NB4 (cell line): ENCODE data around the gene GABRG3.

Experiments
- DNase-seq: peaks from one replicate; pipeline ENCODE4 v3.0.0; 2010; ENCODE audit warnings: low read depth
- H3K4me3 ChIP-seq: one replicate; pipeline ENCODE4 v1.5.1; 2011; ENCODE audit warnings: mild to moderate bottlenecking, low read depth, low read length, moderate library complexity
- MYC ChIP-seq: IDR thresholded peaks from 2 replicates; pipeline ENCODE4 v1.6.1; 2011; ENCODE audit warnings: low read depth, low read length
- POLR2A ChIP-seq: IDR thresholded peaks from 2 replicates; pipeline ENCODE4 v1.6.1; 2011; ENCODE audit warnings: mild to moderate bottlenecking; ENCODE audit not compliant: insufficient read length; ENCODE audit errors: extremely low read depth
- TF ChIP-seq, protein P1 (sequence below): IDR thresholded peaks from one replicate; pipeline ENCODE4 v1.5.1; 2012; ENCODE audit warnings: low read depth, low read length
- TF ChIP-seq, protein P2 (sequence below): IDR thresholded peaks from 2 replicates; pipeline ENCODE4 v1.6.1; 2011; ENCODE audit warnings: low read depth, low read length

GABRG3 gene

DNA sequence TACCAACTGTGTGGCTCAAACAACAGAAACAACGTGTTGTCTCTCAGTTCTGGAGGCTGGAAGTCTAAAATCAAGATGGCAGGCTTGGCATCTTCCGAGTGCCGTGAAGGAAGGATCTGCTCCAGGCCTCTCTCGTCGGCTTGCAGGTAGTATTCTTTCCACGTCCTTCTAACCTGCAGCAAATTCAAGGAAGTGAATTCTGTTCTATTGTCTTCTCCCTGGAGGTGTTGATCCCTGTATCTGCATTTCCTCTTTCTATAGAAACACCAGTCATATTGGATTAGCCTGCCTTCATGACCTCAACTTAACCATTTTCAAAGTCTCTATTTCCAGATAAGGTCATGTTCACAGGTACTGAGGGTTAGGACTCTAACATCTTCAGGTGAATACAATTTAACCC is 512.1 kb downstream of the GABRG3 start:
- TF ChIP-seq, protein P1, sequence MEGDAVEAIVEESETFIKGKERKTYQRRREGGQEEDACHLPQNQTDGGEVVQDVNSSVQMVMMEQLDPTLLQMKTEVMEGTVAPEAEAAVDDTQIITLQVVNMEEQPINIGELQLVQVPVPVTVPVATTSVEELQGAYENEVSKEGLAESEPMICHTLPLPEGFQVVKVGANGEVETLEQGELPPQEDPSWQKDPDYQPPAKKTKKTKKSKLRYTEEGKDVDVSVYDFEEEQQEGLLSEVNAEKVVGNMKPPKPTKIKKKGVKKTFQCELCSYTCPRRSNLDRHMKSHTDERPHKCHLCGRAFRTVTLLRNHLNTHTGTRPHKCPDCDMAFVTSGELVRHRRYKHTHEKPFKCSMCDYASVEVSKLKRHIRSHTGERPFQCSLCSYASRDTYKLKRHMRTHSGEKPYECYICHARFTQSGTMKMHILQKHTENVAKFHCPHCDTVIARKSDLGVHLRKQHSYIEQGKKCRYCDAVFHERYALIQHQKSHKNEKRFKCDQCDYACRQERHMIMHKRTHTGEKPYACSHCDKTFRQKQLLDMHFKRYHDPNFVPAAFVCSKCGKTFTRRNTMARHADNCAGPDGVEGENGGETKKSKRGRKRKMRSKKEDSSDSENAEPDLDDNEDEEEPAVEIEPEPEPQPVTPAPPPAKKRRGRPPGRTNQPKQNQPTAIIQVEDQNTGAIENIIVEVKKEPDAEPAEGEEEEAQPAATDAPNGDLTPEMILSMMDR, result no peak
- TF ChIP-seq, protein P2, sequence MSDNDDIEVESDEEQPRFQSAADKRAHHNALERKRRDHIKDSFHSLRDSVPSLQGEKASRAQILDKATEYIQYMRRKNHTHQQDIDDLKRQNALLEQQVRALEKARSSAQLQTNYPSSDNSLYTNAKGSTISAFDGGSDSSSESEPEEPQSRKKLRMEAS, result no peak
- TF ChIP-seq MYC, result no peak
- no peak for TF ChIP-seq POLR2A
- no peak for DNase-seq
- no peak overlapping the region for H3K4me3 ChIP-seq

DNA sequence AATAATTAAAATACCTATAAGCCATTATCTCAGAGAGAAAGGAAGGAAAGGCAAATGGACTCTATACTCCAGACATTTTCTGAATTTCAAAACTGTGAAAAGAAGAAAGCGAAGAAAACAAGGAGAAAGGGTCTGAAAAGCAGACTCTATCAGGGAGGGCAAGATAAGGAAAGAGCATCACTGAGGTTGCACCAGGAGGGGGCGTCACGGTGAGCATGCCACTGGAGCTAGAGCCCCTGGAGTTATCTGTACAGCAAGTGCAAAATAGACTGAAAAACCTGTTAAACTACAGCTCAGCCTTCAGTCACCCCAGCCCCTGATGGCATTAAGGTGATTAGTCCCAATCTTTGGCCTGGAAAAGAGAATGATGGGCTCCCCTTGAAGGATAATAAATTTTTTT is 514.3 kb downstream of the GABRG3 start:
- TF ChIP-seq, protein P2, result no peak
- TF ChIP-seq, protein P1, result peak; percentile 25
- TF ChIP-seq MYC, result no peak
- TF ChIP-seq POLR2A, result no peak
- DNase-seq, result no peak
- no peak overlapping the region for H3K4me3 ChIP-seq

DNA sequence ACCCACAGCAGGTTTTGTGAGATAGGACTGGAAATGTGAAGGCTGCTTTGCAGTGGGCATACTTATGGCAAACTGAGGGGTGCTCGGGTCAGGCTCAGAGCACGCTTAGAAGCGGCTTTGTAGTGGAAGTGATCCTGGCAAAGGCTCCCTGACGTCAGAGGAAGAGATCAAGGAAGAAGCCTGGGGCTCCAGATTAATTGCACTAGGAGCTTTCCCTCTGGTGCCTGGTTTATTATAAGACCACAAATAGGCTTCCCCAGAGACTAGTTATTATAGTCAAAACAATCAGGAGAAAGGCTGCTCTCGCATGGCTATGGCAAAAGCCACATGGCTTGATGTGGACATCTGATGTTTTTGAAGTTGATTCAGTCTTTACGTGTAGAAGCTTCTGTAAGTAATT is 515.1 kb downstream of the GABRG3 start:
- TF ChIP-seq, protein P1, result no peak
- TF ChIP-seq POLR2A (no peak), MYC (no peak)
- TF ChIP-seq, protein P2, result no peak
- H3K4me3 ChIP-seq, result no peak overlapping the region
- DNase-seq, result no peak

DNA sequence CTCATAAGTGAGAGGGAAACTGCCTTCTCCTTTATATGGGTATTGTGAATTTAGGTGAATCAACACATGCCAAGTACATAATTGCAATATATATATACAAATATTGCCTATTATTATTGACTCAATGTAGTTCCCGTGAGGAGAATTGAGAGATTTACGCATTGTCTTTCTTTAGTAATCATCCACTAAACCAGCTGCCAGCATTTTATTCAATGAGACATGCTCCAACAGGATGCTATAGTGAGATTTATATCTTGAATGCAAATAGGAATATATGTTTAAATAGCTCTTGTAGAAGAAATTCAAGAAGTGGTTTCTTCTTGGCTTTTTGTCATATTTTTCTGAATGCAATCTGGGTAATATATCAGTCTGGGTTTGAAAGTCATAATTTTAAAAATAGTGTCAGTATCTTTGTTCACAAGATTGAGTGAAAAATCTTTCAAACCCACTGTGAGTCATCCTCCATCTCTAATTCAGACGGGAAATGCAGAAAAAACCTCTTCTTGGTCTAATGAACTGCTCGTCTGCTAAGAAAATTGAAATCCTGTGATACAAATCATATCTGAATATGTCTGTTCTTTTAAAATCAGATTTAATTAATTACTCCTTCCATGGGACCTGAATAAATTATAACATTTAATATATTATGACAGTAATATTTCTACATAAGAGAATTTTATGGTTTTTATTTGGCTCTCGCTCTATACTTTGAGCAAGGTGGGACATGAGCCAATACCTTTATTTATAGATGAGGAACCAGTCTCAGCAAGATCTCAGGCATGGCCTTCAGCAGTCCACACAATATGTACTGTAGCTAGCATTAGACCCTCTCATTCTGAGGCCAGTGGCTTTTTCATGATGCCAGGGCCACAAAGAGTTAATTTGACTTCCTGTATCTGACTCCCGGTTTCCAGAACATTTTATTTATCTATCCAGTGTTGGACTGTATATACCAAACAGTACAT is 516.0 kb downstream of the GABRG3 start:
- DNase-seq, result no peak
- TF ChIP-seq POLR2A (no peak), MYC (no peak)
- TF ChIP-seq, protein P1, result no peak
- TF ChIP-seq, protein P2, result no peak
- H3K4me3 ChIP-seq, result no peak overlapping the region

DNA sequence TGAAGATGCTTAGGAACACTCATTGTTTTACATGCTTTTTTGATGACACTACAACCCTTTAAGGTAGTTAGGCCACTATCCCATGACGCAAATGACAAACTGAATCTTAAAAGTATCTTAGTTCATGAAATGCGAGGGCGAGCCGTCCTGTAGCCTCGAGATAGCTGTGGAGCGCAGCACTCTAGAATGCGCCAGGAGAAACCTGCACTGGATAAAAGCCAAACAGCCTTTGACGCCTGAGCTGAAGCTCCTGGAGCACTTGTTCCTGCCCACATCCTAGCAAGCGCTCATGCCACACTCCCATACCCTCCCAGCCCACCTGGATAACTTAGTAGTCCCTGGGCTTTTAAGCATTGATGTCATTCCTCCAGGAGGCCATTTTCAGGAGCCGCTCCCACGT is 516.9 kb downstream of the GABRG3 start:
- TF ChIP-seq, protein P1, result no peak
- TF ChIP-seq, protein P2, result no peak
- no peak for TF ChIP-seq POLR2A
- no peak for TF ChIP-seq MYC
- no peak overlapping the region for H3K4me3 ChIP-seq

More for the DNA sequence above, 516.9 kb downstream of the GABRG3 start:
- DNase-seq, result no peak
